T-cell (primary cell): Measurements from ENCODE around the gene ENTREP1. TPM values are rescaled to one million over a fixed set of nuclear protein-coding genes. Genes with fewer than 3 reads are reported as not detected.

ENCODE experiments used
- ATAC-seq, 4 experiments: fragments of 200-7000 bp in 3 of 4; fragments of 150-1000 bp in 1 of 4; cut with Tn5 transposase; replicated peaks in 1 of 4; 1 replicate in 3 of 4; 2 replicates in 1 of 4; pipeline ENCODE4 v1.10.0; 2021; ENCODE audit warnings: moderate library complexity in 3 of 4, mild to moderate bottlenecking in 2 of 4, moderate number of reproducible peaks in 1 of 4
- CTCF ChIA-PET, 2 donors: fragments of 300-600 bp; sonication (Branson Sonifier 250); formaldehyde crosslinking; loops; one replicate each; lab custom pipeline; 2022; ENCODE audit warnings: antibody characterized with exemption in 2 of 2; lab: Charles Lee
- POLR2A ChIA-PET, 2 donors: fragments of 300-600 bp; sonication (Branson Sonifier 250); formaldehyde crosslinking; loops; one replicate each; lab custom pipeline; 2022; ENCODE audit warnings: antibody characterized with exemption in 2 of 2; lab: Charles Lee
- DNase-seq, 35 experiments: peaks; one replicate each; pipeline versions ENCODE4 v3.0.0 to v3.0.0-alpha.2; 2013 to 2023
- H3K27ac ChIP-seq: one replicate; pipeline ENCODE4 v1.5.1; 2013; ENCODE audit warnings: low read length
- H3K27me3 ChIP-seq, 2 experiments: replicated peaks in 1 of 2; 1 replicate in 1 of 2; 2 replicates in 1 of 2; pipeline versions ENCODE4 v1.6.1 to v1.7.0; 2013; ENCODE audit warnings: low read length in 1 of 2, mixed read lengths in 1 of 2; ENCODE audit not compliant: control insufficient read depth in 2 of 2, insufficient read depth in 2 of 2; ENCODE audit errors: extremely low read depth in 1 of 2
- H3K36me3 ChIP-seq, 2 donors: 1 replicate in 1 of 2; 2 replicates in 1 of 2; pipeline versions ENCODE4 v1.6.1 to v1.7.0; 2013; ENCODE audit warnings: low read length in 1 of 2; ENCODE audit not compliant: control insufficient read depth in 2 of 2, insufficient read depth in 1 of 2; ENCODE audit errors: extremely low read depth in 1 of 2
- H3K4me1 ChIP-seq, 2 experiments: 1 replicate in 1 of 2; 2 replicates in 1 of 2; pipeline versions ENCODE4 v1.6.1 to v1.7.0; 2013; ENCODE audit warnings: low read length in 2 of 2, mixed read lengths in 1 of 2; ENCODE audit not compliant: insufficient read depth in 2 of 2, control insufficient read depth in 1 of 2; ENCODE audit errors: extremely low read depth in 1 of 2
- H3K4me3 ChIP-seq, 2 donors: 1 replicate in 1 of 2; 2 replicates in 1 of 2; pipeline versions ENCODE4 v1.5.1 to v1.7.0; 2013; ENCODE audit warnings: mild to moderate bottlenecking in 2 of 2, low read length in 1 of 2, moderate library complexity in 1 of 2; ENCODE audit not compliant: control insufficient read depth in 1 of 2; ENCODE audit errors: extremely low read depth in 1 of 2
- H3K9me3 ChIP-seq: 2 replicates; pipeline ENCODE4 v1.7.0; 2013
- H3K27ac Mint-ChIP-seq, 2 donors: one replicate each; pipeline ENCODE4 v1.8.0; 2020 to 2021; ENCODE audit warnings: mild to moderate bottlenecking in 2 of 2, mixed read lengths in 2 of 2
- H3K27me3 Mint-ChIP-seq, 2 donors: one replicate each; pipeline ENCODE4 v1.8.0; 2021 to 2022; ENCODE audit warnings: mixed read lengths in 2 of 2
- H3K36me3 Mint-ChIP-seq: one replicate; pipeline ENCODE4 v1.8.0; 2021; ENCODE audit warnings: mixed read lengths
- H3K4me1 Mint-ChIP-seq, 3 donors: one replicate each; pipeline ENCODE4 v1.8.0; 2020 to 2022; ENCODE audit warnings: mixed read lengths in 3 of 3, mild to moderate bottlenecking in 1 of 3
- H3K4me3 Mint-ChIP-seq, 3 donors: one replicate each; pipeline ENCODE4 v1.8.0; 2020 to 2022; ENCODE audit warnings: mild to moderate bottlenecking in 3 of 3, mixed read lengths in 3 of 3, moderate library complexity in 3 of 3
- H3K9me3 Mint-ChIP-seq, 3 donors: one replicate each; pipeline ENCODE4 v1.8.0; 2020 to 2022; ENCODE audit warnings: mixed read lengths in 3 of 3
- WGBS: methylation state at CpG from one replicate; pipeline ENCODE4 v1.1.5; 2013; ENCODE audit warnings: missing lambda C conversion rate; ENCODE audit not compliant: insufficient coverage; 5-methylcytosine and 5-hydroxymethylcytosine counted together
- total RNA-seq, 35 experiments: library from RNA in 6 of 35; stranded (reverse) in 6 of 35; fragments of 120-200 nt in 1 of 35; gene quantifications; one replicate each; pipeline versions ENCODE4 v1.2.1 to v1.2.4 and lab custom pipeline; 2013 to 2026

Gene ENTREP1
- total RNA-seq, 5 donors from 2014 or later (not counting 1 experiment from before 2014, with no cell fraction given), result 0.13 to 0.16 TPM; not detected in 3

GRCh38 chr9:69293156-69293555 is 31.9 kb upstream of the ENTREP1 start:
- POLR2A ChIA-PET, result no interaction called here
- no CpG with 5 or more reads among the region's 1 CpG for WGBS
- no peak overlapping the region for H3K4me3 Mint-ChIP-seq

GRCh38 chr9:69295872-69296552 is 29.0 kb upstream of the ENTREP1 start:
- WGBS, result 77% methylated on average over 3 of the region's 9 CpGs
- Mint-ChIP-seq H3K27me3 (peaks cover 0 to 4% of the 10 kb centered on the region in 2 donors), H3K4me3 (no peak overlapping the region), H3K9me3 (no peaks in the 10 kb centered on the region), H3K36me3 (no peaks in the 10 kb centered on the region), H3K27ac (no peak overlapping the region), H3K4me1 (no peaks in the 10 kb centered on the region)
- no peak for DNase-seq
- Histone ChIP-seq H3K4me3 (no peak overlapping the region), H3K27me3 (peaks cover 0 to 3% of the 10 kb centered on the region in 2 experiments), H3K4me1 (no peaks in the 10 kb centered on the region), H3K36me3 (no peaks in the 10 kb centered on the region), H3K9me3 (no peaks in the 10 kb centered on the region), H3K27ac (no peak overlapping the region)
- no peak for ATAC-seq
- ChIA-PET CTCF (no interaction called here), POLR2A (no interaction called here)

More at GRCh38 chr9:69293156-69293555, 31.9 kb upstream of the ENTREP1 start:
- H3K36me3 ChIP-seq, result no peaks in the 10 kb centered on the region
- H3K27me3 ChIP-seq, result peaks cover 0 to 3% of the 10 kb centered on the region in 2 experiments
- H3K4me1 ChIP-seq, result no peaks in the 10 kb centered on the region
- CTCF ChIA-PET, result no interaction called here
- no peaks in the 10 kb centered on the region for H3K4me1 Mint-ChIP-seq
- DNase-seq, result no peak
- H3K9me3 Mint-ChIP-seq, result no peaks in the 10 kb centered on the region
- peaks cover 5 to 6% of the 10 kb centered on the region in 2 donors for H3K27me3 Mint-ChIP-seq
- no peak overlapping the region for H3K27ac Mint-ChIP-seq
- H3K4me3 ChIP-seq, result no peak overlapping the region
- no peak overlapping the region for H3K27ac ChIP-seq
- H3K9me3 ChIP-seq, result no peaks in the 10 kb centered on the region
- ATAC-seq, result no peak
- H3K36me3 Mint-ChIP-seq, result no peaks in the 10 kb centered on the region

GRCh38 chr9:69297300-69297980 is 27.6 kb upstream of the ENTREP1 start:
- POLR2A ChIA-PET, result no interaction called here
- DNase-seq (no peak), ATAC-seq (no peak)
- peaks cover 0 to 3% of the 10 kb centered on the region in 2 experiments for H3K27me3 ChIP-seq
- H3K27ac ChIP-seq, result no peak overlapping the region
- H3K4me3 ChIP-seq, result no peak overlapping the region
- CTCF ChIA-PET, result no interaction called here
- no peak overlapping the region for H3K27ac Mint-ChIP-seq
- H3K36me3 Mint-ChIP-seq, result no peaks in the 10 kb centered on the region
- peaks cover 0 to 4% of the 10 kb centered on the region in 2 donors for H3K27me3 Mint-ChIP-seq
- H3K4me1 Mint-ChIP-seq, result no peaks in the 10 kb centered on the region
- no peaks in the 10 kb centered on the region for H3K36me3 ChIP-seq
- H3K9me3 Mint-ChIP-seq, result no peaks in the 10 kb centered on the region
- H3K4me3 Mint-ChIP-seq, result no peak overlapping the region
- no peaks in the 10 kb centered on the region for H3K9me3 ChIP-seq
- no peaks in the 10 kb centered on the region for H3K4me1 ChIP-seq
- 95% methylated on average over 9 of the region's 11 CpGs for WGBS

- no peak for DNase-seq
- no peaks in the 10 kb centered on the region for H3K9me3 Mint-ChIP-seq
- CTCF ChIA-PET, result interaction anchor here in 1 of 2 donors (0.6 kb wide), 1 partner anchor 600 kb away, joined by 3 read pairs; no protein-coding TSS in a partner anchor
- no peak overlapping the region for H3K27ac Mint-ChIP-seq
- H3K4me1 Mint-ChIP-seq, result no peaks in the 10 kb centered on the region
- no peaks in the 10 kb centered on the region for H3K36me3 Mint-ChIP-seq
- Histone ChIP-seq H3K27me3 (peaks cover 0 to 3% of the 10 kb centered on the region in 2 experiments), H3K9me3 (no peaks in the 10 kb centered on the region), H3K27ac (no peak overlapping the region), H3K4me1 (no peaks in the 10 kb centered on the region), H3K4me3 (no peak overlapping the region), H3K36me3 (no peaks in the 10 kb centered on the region)
- no peak overlapping the region for H3K4me3 Mint-ChIP-seq
- H3K27me3 Mint-ChIP-seq, result peaks cover 0 to 4% of the 10 kb centered on the region in 2 donors
- WGBS, result no CpG with 5 or more reads among the region's 1 CpG
- ATAC-seq, result no peak
- POLR2A ChIA-PET, result no interaction called here
These were observed 25.7 kb upstream of the ENTREP1 start for GRCh38 chr9:69299315-69299714.

GRCh38 chr9:69299826-69300225 is 25.2 kb upstream of the ENTREP1 start:
- CTCF ChIA-PET, result interaction anchor here in 1 of 2 donors (0.6 kb wide), 1 partner anchor 599 kb away, joined by 3 read pairs; no protein-coding TSS in a partner anchor
- no peak overlapping the region for H3K4me3 Mint-ChIP-seq
- no peaks in the 10 kb centered on the region for H3K36me3 Mint-ChIP-seq

GRCh38 chr9:69303331-69303730 is 21.7 kb upstream of the ENTREP1 start:
- H3K9me3 Mint-ChIP-seq, result no peaks in the 10 kb centered on the region
- no peak overlapping the region for H3K4me3 Mint-ChIP-seq
- no peaks in the 10 kb centered on the region for H3K36me3 ChIP-seq
- H3K27me3 Mint-ChIP-seq, result peaks cover 2 to 12% of the 10 kb centered on the region in 2 donors
- H3K4me3 ChIP-seq, result no peak overlapping the region
- H3K9me3 ChIP-seq, result no peaks in the 10 kb centered on the region
- no peak for ATAC-seq
- DNase-seq, result no peak
- no peaks in the 10 kb centered on the region for H3K4me1 ChIP-seq
- POLR2A ChIA-PET, result no interaction called here
- H3K36me3 Mint-ChIP-seq, result no peaks in the 10 kb centered on the region
- H3K4me1 Mint-ChIP-seq, result no peaks in the 10 kb centered on the region
- H3K27ac ChIP-seq, result no peak overlapping the region
- CTCF ChIA-PET, result no interaction called here
- 80% methylated on average over 2 of the region's 2 CpGs for WGBS
- no peak overlapping the region for H3K27ac Mint-ChIP-seq
- no peaks in the 10 kb centered on the region for H3K27me3 ChIP-seq

More at GRCh38 chr9:69299826-69300225, 25.2 kb upstream of the ENTREP1 start:
- H3K4me1 ChIP-seq, result no peaks in the 10 kb centered on the region
- Mint-ChIP-seq H3K4me1 (no peaks in the 10 kb centered on the region), H3K9me3 (no peaks in the 10 kb centered on the region), H3K27me3 (peaks cover 0 to 2% of the 10 kb centered on the region in 2 donors), H3K27ac (no peak overlapping the region)
- WGBS, result 38% methylated on average over 1 of the region's 1 CpG
- no peaks in the 10 kb centered on the region for H3K9me3 ChIP-seq
- H3K4me3 ChIP-seq, result no peak overlapping the region
- no peak overlapping the region for H3K27ac ChIP-seq
- peaks cover 0 to 3% of the 10 kb centered on the region in 2 experiments for H3K27me3 ChIP-seq
- no peak for ATAC-seq
- POLR2A ChIA-PET, result no interaction called here
- no peak for DNase-seq
- H3K36me3 ChIP-seq, result no peaks in the 10 kb centered on the region
